ENCODE measurements around the gene VSX2.

Gene VSX2

DNA sequence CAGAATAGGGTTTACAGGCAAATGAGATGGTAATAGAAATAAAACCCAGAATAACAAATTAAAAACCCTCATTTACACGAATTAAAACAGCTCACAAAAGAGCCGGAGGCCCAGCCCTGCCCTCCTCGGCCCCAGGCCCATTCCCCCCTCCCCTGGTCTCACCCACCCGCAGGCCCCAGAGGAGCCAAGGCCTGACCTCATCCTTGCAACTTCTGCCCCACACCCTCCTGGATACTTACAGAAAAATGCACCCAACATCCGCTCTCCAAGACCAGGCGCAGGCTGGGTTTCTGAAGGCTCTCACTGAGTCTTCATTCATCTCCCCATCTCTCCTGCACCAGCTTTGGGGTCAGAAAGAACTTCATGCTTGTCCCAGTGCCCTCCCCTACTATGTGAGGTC is 16.2 kb upstream of the VSX2 start:
- no peak for DNase-seq

DNA sequence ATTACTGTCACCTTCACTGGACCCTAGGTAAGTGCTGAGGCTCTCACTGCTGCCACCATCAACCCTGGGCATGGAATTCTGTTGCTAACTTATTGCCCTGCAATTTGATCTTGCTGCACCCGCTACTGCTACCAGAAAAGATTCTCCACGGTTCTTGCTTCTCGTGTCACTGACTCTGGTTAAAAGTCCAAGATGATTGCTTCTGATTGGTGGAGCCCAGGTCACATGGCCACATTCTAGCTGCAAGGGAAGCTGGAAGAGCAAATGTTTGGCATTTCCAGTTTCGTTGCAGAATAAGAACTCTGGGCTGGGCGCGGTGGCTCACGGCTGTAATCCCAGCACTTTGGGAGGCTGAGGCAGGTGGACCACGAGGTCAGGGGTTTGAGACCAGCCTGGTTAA is 7.5 kb upstream of the VSX2 start:
- no peak for DNase-seq

DNA sequence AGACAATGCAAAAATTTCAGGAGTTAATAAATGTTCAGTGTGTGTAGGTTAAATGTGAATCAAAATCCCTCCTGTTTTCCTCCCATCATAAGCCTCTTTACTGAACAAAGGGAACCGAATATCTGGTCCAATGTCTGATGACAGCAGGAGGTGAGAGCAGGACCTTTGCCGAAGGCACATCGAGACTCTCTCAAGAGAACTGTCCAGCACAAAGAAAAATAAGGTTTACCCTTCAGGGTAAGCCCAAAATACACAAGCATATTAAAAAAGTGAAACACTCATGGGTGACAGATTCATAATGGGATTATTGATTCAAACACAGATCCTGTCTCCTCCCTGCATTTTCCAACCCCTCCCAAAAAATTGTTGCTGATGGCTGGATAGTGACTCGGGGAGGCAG is 4.2 kb upstream of the VSX2 start:
- no peak for DNase-seq

DNA sequence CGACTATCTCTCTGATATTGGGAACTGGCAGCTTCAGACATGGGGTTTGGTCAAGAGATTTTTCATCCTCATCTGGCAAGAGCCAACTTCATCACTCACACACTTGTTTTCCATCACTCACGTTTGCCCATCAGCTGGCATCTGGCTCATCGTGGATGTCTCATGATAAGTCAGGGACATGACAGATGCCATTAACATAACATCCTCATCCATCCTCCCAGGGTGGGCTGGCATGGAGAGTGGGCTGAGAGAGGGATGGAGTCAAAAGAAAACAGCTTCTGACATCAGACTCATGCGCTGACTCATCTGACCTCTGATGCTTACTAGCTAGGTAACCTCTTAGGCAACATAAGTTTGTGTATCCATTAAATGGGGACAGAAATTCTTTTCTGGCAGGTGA is 1.8 kb upstream of the VSX2 start:
- no peak for DNase-seq

DNA sequence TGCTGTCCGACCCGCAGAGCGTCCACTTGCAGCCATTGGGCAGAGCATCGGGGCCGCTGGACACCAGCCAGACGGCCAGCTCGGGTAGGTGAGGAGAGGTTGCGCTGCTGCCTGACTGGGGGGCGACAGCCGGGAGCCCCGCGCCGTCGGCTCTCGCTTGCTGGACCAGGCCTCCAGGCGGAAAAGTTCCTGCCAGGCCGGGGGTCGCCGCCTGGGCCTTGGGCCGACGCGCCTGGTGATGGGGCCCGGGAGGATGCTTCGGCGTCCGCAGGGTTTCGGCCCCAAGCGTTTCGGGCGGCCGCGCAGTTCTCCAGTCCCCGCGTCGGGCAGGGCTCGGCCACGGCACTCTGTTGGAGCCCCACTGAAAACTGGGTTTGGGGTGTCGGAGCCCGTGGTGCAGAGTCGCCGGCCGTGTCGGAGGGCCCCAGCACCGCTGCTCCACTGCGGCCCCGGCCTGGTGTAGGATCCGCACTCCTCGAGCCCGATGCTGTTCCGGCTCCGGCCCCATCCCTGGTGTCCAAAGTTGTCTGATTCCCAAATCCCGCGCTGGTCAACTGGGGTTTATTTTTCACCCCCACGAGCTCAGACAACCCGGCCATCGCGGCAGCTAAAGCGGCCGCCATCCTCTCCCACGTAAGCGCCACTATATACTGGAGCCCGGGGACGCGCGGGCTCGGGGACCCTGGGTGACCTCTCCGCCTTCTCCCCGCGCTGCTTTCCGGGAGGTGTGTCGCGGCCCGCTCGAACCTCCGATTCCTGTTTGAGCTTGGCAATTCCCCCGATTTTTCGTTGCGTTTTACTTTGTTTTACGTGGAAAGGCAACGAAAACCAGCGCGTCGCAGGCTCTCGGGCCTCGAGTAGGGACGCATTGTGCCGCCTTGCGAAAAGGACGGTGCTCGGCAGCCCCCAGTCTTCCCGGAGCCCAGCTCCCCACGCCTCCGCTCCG is 872 bp downstream of the VSX2 start:
- DNase-seq, result no peak

DNA sequence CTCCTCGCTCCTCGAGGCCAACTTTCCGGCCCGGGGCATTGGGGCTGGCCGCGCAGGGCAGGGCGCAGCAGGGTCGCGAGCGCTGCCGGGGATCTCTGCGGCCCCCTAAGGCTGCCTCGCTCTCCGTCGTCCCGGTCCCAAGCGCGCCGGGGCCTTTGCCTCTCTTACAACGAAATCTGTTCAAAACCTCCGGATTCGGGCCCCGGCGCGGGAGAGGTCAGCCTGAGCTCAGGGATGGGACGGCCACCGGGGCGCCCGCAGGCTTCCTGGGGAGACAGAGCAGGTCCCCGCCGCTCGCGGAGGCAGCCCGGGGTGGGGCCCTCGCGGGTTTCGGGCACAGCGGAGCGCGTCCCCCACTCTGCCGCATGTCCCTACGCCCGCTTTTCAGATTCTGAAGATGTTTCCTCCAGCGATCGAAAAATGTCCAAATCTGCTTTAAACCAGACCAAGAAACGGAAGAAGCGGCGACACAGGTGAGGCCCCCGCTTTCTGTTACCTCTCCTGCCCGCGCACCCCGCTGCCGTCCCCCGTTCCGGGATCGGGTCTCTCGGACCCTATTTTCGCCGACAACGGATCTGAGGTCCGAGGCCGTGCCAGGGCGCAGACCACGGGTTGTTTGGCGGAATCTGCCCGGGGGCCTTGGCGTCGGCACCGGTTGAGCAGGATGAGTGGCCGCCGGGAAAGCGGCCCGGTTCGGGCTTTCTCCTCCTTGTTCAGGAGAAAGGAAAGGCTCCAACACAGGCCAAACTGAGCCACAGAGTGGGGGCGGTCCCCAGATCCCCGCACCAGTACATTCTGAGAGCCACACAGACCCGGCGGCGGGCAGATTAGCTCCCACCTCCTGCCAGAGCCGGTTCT is 1.8 kb downstream of the VSX2 start:
- no peak for DNase-seq

DNA sequence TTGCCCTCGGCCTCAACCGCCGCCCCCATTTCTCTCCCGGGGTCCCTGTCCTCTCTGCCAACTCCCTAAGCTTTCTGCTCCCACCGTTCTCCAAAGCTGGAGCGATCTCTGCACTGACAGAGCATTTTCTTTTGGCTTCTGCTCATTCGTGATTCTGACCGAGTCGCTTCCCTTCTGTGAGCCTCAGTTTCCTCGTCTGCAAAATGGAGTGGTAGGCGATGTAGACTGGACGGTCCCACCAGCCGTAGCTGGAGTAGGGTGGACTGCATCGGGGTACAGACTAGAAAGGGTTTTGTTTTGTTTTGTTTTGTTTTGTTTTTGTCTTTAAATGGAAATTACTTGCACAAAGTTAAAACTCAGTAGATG is 2.4 kb downstream of the VSX2 start:
- no peak for DNase-seq

DNA sequence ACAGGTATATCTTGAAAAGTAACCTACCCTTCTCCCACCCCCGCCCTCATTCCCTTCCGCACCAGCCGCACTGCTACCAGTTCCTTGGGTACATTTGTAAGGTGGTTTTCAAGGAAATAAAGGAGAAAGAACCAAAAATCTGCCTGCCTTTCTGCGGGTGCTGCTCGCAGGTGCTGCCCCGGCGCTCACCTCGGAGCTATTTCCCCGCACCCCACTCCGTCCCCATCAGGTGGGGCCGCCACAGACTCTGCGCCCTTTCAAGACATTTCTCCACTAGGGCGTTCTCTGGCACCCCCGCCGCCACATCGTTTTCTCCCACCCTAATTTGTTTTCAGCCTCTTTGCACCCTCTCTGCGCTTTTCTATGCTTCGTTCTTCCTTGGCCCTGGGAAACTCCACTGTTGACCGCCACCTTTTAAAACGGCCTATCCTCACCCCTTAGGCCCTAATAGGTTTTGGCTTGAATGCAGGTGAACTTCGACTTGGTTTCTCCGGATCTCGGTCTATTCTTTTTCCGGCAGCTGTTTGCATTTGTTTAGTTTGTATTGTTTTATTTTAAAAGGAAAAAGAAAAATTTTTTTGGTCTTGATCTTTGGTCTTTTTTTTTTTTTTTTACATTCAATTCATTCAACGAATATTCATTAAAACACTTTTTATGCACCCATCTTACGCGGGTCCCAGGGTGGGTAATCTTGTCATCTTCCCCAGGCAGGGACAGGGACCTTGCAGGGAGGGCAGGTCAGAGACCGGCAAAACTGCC is 3.0 kb downstream of the VSX2 start:
- no peak for DNase-seq

DNA sequence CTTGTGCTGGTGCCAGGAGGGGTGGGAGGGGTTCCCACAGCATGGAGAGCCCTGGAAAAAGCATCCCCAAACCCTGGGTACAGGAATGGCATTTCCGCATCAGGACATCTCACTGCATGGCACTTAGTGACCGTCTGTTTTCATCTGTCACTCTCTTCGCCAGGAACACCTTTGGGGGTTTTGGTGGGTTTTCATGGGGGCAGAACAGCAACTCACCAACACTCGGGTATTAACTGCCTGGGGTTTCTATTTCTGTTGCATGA is 3.5 kb downstream of the VSX2 start:
- no peak for DNase-seq

DNA sequence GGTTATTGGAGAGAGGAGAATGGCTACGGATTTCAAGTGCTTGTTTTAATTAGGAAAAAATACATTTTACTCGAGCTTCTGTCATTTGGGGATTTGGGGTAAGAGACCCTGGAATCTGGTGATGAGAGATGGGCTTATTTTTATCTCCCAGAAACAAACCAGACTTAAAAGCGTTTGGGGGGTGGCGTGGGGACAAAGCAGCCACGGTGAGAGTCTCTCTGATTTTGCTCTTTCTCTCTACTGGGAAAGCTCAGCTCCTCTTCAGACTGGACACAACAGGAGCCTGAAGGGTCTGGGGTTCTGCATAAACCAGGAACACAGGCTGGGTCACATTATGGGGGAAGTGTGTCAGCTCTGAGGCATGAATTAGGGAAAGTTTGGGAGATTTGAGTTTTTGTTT is 3.8 kb downstream of the VSX2 start:
- no peak for DNase-seq

DNA sequence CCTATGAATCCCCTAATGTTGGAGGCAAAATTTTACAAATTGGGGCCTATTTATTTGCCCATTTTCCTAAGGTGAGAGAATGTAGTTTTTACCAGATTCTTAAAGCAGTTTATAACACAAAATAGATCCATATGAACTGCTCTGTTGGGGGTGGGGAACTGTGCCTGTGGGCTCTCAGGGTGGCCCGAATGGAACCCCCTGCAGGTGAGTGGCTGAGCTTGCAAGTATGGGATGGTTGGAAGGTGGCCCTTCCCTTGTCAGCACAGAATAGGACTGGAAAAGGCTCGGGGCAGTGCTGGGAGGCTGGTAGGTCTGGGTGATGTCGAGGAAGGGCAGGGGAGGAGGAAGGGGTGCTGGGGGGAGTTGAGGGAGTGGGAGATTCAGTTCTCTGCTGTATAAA is 4.9 kb downstream of the VSX2 start:
- DNase-seq, result no peak

DNA sequence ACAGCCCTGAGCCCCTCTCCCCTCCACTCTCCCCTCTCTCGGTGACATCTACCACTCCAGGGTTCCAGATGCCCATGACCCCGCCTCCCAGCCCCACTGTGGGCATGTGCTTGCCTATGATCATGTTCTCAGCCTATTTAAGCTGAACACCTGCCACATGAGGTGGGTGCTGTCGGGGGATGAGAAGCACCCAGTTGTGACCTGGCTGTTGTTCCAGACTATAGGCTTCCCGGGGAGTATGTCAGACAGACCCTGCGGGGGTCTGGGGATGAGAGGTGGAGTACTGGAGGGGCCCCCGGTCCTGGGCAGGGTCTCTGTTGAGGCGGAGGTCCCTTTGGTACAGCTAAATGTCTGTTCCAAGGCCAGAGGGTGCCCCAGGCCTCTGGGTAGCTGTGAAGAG is 6.0 kb downstream of the VSX2 start:
- no peak for DNase-seq

DNA sequence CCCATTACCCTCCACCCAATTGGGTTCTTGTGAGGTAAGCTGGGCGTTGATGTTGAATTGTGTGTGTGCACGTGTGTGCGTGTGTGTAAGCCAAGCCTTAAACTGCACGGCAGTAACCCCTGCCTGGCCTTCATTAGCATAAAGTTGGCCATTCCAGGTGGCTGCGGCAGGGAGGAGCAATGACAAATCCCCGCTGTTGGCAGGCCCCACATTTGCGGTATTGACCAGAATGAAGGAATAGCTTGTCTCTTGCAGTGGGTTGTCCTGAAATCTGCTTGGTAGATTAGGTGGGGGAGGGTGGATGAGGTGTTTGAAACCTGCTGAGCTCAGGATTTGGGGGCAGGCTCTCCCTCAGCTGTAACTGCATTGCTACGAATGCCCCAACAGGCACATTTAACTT is 7.3 kb downstream of the VSX2 start:
- no peak for DNase-seq

DNA sequence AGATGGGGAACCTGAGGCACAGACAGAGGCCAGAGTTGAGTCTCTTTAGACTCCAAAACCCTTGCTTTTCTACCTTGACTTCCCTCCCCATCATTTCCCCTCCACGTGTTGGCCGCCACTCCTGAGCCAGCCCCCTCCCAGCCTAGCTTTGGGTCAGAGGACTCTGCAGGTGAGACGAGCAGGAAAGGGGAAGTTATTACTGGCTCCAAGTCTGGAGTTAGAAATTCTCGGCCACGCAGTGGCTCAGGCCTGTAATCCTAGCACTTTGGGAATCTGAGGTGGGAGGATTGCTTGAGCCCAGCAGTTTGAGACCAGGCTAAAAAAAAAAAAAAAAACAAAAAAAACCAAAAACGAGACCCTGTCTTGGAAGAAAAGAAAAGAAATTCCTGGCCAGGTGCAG is 8.8 kb downstream of the VSX2 start:
- no peak for DNase-seq

DNA sequence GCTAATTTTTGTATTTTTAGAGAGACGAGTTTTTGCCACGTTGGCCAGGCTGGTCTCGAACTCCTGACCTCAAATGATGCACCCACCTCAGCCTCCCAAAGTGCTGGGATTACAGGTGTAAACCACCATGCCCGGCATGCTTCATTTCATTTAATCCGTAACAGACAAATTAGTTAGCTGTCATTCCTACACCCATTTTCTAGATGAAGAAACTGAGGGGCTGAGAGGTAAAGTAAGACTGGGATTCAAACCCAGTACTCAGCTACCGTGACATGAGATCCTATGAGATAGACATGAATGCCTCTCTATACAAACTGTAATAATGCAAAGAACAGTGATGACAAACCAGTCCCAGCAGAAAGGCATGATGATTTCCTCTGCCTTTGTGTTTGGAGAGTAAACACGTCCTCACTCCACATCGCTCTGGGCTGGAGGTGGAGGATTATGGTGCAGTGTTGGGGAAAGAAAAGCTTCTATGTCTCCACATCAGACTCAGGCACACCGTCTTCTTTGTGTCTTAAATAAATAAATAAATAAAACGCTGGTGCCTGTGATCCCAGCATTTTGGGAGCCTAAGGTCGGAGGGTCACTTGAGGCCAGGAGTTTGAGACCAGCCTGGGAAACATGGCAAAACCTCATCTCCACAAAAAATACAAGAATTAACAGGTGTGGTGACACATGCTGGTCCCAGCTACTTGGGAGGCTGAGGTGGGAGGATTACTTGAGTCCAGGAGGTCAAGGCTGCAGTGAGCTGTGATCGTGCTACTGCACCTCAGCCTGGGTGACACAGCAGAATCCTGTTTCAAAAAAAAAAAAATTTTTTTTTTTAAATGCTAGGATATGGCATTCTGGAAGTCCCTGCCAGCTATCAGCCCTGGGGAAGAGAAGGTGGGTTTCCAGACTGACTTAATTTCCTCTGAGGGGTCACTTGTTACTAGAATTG is 10.5 kb downstream of the VSX2 start:
- no peak for DNase-seq

DNA sequence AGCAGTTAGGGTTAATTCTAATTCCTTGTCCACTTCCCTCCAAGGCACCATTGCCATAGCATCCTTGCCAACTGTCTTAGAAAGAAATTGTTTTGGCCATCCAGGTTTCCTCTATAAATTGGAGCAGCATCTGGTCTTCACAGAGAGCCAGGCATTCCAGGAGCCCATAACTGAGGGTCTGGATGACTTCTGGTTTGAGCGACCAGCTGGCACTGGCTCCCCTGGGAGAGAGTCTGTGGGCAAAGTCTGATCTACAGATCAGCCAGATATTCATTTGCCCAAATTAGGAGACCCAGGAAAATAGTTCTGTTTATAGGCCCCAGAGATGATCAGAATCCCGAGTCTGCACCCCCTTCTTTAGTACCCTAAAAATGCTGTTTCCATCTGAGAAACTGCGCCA is 16.0 kb downstream of the VSX2 start:
- DNase-seq, result no peak

DNA sequence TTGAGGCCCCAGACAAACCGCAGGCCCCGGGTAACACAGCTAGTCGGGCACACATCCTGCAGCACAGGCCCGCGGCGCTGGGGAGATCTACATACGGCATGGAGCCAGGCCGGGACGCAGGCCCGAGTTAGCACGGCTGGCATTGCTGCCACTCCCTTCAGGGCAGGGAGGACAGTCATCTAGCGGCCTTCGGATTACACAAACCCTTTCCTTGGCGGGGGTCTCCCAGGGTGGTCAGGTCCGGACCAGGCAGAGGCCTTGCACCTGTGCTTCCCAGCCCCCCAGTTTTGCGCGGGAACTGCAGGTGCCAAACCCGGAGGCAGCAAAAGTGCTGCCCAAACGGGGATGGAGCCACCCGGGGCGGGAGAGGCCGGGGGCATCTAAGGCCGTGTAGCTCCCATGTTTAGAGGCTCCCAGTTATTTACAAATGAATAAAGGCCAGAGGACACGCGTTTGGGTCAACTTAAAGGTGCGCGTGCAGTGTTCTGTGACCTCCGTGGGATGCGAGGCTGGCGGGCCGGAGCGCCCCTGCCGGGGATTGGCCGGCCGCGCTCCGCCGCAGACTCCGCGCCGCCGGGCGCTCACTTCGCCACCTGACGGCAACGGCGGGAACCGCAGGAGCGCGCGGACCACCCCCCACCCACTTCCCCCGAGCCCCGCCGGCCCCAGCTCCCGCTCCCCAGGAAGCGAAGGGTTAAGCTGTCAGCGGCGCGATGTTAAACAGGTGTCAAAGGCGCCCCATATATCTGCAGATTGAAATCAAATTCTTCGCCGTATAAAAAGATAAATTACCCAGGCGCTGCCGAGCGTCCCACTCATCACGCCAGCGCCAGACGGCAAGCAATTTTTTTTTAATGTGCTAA is 18.1 kb downstream of the VSX2 start:
- DNase-seq, result no peak

DNA sequence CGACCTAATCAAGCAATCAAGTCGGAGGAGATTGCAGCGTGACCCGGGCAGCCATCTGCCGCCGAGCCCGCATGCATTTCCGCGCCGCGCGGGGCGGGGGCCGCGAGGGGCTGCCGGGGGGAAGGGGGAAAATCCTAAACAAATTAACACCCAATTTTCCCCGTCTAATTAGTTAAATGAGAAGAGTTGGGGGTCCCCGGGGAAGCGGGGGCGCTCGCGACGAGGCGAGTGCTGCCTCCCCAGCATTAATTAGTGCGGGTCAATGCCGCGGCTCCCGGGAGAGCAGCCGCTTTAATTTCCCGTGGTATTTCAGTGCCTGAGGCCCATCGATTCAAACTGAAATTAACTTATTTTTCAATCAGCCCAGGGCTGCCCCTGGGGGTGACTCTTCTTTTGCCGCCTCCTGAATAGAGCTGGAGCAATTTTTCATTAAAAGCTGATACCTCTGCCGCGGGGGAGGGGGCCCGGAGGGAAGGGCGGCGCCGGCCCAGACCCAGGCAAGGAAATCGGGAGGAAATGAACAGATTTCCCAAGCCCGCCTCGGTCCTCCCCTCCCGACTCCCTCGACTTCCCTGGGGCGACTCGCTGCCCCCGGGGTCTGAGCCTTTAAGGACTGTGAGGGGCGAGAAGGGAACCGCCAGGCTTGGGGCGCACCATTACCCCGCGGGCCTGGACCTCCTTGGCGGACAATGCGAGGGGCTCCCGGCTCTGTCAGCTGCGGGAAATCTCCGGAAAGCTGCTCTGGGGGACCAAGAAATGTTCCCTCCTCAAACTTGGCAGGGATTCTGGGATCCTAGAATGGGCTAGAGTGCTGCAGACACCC is 18.9 kb downstream of the VSX2 start:
- no peak for DNase-seq

DNA sequence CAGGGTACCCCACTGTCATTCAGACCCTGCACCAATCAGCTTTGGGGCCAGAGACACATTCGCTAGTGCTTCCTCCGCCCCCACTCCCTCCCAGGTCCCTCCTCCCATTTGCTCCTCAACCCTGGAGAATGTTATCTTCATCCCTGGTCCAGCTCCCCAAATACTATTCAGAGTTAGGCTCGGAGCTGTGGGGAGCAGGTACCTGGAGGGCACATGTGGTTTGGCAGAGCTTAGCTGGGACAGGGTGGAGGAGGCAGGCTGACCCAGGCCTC is 19.5 kb downstream of the VSX2 start:
- DNase-seq, result no peak

DNA sequence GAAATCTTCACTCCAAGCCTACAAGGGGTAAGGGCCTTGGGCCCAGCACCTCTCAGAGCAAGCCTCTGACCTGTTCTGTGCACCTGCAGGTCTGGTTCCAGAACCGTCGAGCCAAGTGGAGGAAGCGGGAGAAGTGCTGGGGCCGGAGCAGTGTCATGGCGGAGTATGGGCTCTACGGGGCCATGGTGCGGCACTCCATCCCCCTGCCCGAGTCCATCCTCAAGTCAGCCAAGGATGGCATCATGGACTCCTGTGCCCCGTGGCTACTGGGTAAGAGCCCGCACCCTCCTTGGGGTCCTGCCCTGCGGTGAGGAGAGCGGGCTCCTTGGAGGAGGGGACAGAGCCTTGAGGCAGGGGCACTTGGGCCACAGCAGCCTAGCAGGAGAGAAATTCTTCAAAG is 20.3 kb downstream of the VSX2 start:
- no peak for DNase-seq

Data from SIG-M5 (cell line).